Body of pancreas (tissue), 4 donors: ENCODE data around the gene AMMECR1L. TPM values are rescaled to one million over a fixed set of nuclear protein-coding genes. Genes with fewer than 3 reads are reported as not detected.
A peak's percentile ranks its signal among the peaks of the same experiment; 100 is the strongest.

ENCODE experiments used
- ATAC-seq: fragments of 150-250 bp; one replicate; pipeline ENCODE4 v1.9.1; 2016
- DNase-seq, 4 donors: peaks; one replicate each; pipeline ENCODE4 v3.0.0-alpha.2; 2019
- H3K27ac ChIP-seq, 4 donors: fragments of 200-600 bp; sonication (generic); 1 replicate in 3 of 4; 2 replicates in 1 of 4; pipeline versions ENCODE4 v1.5.1 to v1.6.1; 2016 to 2019; ENCODE audit warnings: mild to moderate bottlenecking in 1 of 4, mixed read lengths in 1 of 4, moderate library complexity in 1 of 4
- H3K27me3 ChIP-seq, 2 donors: fragments of 200-600 bp; sonication (generic); one replicate each; pipeline ENCODE4 v1.6.0; 2016; ENCODE audit warnings: mild to moderate bottlenecking in 1 of 2
- H3K36me3 ChIP-seq, 2 donors: fragments of 200-600 bp; sonication (generic); replicated peaks in 1 of 2; 2 replicates each; pipeline ENCODE4 v1.5.1; 2016; ENCODE audit warnings: low read depth in 2 of 2; ENCODE audit not compliant: insufficient read depth in 1 of 2
- H3K4me1 ChIP-seq: fragments of 200-600 bp; sonication (generic); one replicate; pipeline ENCODE4 v1.6.0; 2016
- H3K4me3 ChIP-seq, 2 donors: fragments of 200-600 bp; sonication (generic); 1 replicate in 1 of 2; 2 replicates in 1 of 2; pipeline ENCODE4 v1.5.1; 2016 to 2019
- H3K9me3 ChIP-seq, 3 donors: fragments of 200-600 bp; sonication (generic); 1 replicate in 2 of 3; 2 replicates in 1 of 3; pipeline ENCODE4 v1.5.1; 2016
- POLR2A ChIP-seq, 3 donors: fragments of 450-650 bp; IDR thresholded peaks; one replicate each; pipeline ENCODE4 v1.6.1; 2016; ENCODE audit warnings: antibody characterized with exemption in 3 of 3, mild to moderate bottlenecking in 2 of 3
- WGBS, 2 donors: methylation state at CpG; one replicate each; pipeline ENCODE4 v1.1.5; 2017; 5-methylcytosine and 5-hydroxymethylcytosine counted together
- intact Hi-C: fragments of 100-400 bp; cut with DNase I; formaldehyde crosslinking; loops from one replicate; pipeline ENCODE4 v1.15.1; 2023
- total RNA-seq, 2 donors: library from RNA; depleted of rRNA; stranded (reverse); fragments of >200 nt; gene quantifications; one replicate each; pipeline ENCODE4 v1.1.0, GENCODE V29; 2016
- TF ChIP-seq, protein P1 (sequence below), 7 experiments: fragments of 450-650 bp in 4 of 7; fragments of 200-600 bp in 3 of 7; sonication (generic) in 3 of 7; IDR thresholded peaks; one replicate each; pipeline ENCODE4 v1.5.1; 2016 to 2019; ENCODE audit warnings: antibody characterized with exemption in 7 of 7

AMMECR1L gene
- total RNA-seq, 2 donors from 2014 or later = 6.2 to 9.2 TPM

DNA sequence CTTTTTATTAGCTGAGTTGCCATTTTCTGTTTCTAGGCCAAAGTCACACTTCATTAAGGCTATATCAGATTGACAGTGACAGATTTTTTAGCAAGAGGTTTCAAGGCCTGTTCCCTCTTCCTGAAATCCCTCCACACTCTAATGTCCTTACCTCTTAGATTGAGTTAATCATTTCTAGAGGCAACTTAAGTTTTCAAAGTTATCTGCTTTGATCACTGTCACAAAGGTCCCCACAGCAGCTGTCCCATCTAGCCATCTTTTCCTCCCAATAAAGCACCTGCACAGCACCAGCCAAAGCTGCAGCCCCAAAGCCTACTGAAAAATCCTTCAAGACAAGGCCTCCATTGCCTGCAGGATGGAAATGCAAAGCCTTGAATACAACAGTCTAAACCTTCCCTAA lies 13.4 kb downstream of the AMMECR1L start:
- Histone ChIP-seq H3K27ac (no peak overlapping the region), H3K27me3 (no peaks in the 10 kb centered on the region), H3K9me3 (no peaks in the 10 kb centered on the region), H3K4me3 (no peak overlapping the region), H3K4me1 (no peaks in the 10 kb centered on the region), H3K36me3 (peaks cover 6 to 21% of the 10 kb centered on the region in 2 donors)
- DNase-seq = no peak
- no peak for TF ChIP-seq POLR2A (IDR thresholded peaks at IDR 0.05)
- TF ChIP-seq, protein P1, sequence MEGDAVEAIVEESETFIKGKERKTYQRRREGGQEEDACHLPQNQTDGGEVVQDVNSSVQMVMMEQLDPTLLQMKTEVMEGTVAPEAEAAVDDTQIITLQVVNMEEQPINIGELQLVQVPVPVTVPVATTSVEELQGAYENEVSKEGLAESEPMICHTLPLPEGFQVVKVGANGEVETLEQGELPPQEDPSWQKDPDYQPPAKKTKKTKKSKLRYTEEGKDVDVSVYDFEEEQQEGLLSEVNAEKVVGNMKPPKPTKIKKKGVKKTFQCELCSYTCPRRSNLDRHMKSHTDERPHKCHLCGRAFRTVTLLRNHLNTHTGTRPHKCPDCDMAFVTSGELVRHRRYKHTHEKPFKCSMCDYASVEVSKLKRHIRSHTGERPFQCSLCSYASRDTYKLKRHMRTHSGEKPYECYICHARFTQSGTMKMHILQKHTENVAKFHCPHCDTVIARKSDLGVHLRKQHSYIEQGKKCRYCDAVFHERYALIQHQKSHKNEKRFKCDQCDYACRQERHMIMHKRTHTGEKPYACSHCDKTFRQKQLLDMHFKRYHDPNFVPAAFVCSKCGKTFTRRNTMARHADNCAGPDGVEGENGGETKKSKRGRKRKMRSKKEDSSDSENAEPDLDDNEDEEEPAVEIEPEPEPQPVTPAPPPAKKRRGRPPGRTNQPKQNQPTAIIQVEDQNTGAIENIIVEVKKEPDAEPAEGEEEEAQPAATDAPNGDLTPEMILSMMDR (IDR thresholded peaks at IDR 0.05) = no peak
- intact Hi-C loops = no loop called here
- ATAC-seq = no peak

DNA sequence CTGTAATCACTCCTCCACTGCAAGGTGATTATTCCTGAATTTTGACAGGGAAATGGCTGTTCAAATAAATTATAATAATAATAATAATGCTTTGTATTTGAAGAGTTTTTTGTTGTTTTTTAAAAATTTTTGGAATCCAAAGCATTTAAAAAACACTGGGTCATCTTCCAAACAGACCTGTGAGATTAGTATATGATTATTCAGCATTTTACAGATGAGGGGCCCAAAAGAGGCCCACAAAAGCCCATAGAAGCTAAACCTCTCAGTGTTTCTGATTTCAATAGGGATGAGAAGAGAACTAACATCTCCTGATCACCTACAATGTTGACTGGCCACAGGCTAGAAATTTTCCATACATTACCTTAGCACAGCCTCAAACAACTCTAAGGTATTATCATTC lies 19.8 kb downstream of the AMMECR1L start:
- TF ChIP-seq POLR2A (IDR thresholded peaks at IDR 0.05) = no peak
- TF ChIP-seq, protein P1 (IDR thresholded peaks at IDR 0.05) = no peak
- Histone ChIP-seq H3K27ac (no peak overlapping the region), H3K36me3 (peaks cover 6 to 30% of the 10 kb centered on the region in 2 donors), H3K4me3 (no peak overlapping the region), H3K27me3 (no peaks in the 10 kb centered on the region), H3K4me1 (peaks cover under 1% of the 10 kb centered on the region), H3K9me3 (no peaks in the 10 kb centered on the region)
- DNase-seq = no peak
- ATAC-seq = no peak
- intact Hi-C loops = no loop called here

DNA sequence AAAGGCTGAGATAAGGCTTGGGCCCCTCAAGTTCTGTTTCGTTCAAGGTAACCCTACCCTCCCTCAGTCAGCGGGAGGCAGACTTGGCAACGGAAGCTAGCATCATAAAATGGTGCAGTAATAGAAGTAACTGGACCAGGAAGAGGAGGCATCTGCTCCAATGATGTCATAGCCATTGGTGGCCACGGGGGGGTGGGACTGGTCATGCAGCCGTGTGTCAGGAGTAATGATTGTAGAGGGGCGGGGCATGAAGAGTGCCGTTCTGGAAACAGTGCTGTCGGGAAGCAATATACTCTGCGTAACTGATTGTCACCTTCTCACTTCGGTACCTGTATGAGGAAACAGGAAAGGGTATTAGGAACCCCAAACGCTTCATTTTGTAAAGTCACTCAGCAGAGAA lies 20.9 kb downstream of the AMMECR1L start:
- Histone ChIP-seq H3K36me3 (peaks cover 5 to 29% of the 10 kb centered on the region in 2 donors), H3K27ac (no peak overlapping the region), H3K4me1 (peaks cover 11% of the 10 kb centered on the region), H3K4me3 (no peak overlapping the region), H3K9me3 (no peaks in the 10 kb centered on the region), H3K27me3 (no peaks in the 10 kb centered on the region)
- TF ChIP-seq POLR2A (IDR thresholded peaks at IDR 0.05) = no peak
- TF ChIP-seq, protein P1 (IDR thresholded peaks at IDR 0.05) = no peak
- intact Hi-C loops = no loop called here
- DNase-seq (peak; percentile 17 to 38 (median 24)), ATAC-seq (no peak)
- 72 to 77% methylated on average over 11 of the region's 11 CpGs for WGBS, 2 donors

DNA sequence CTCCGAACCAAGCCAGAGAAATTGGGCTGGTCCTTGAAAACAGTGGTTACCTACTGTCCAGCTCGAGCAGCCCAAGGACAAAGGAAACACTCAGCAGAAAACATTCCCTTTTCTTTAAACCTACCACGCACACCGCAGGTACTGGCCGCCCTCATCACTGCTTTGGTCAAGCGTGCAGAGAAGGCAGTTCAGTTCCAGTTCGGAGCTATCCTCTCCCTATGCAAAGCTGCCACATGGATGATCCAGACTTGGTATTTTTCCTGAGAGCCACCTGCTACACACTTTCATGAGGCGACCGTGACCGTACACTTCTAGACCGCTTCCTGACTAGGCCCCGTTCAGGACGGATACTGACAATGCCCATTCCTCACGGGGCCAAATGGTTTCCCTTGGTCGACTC lies 23.5 kb downstream of the AMMECR1L start:
- H3K27ac ChIP-seq = no peak overlapping the region
- DNase-seq (no peak), ATAC-seq (no peak)
- 89 to 93% methylated on average over 15 of the region's 15 CpGs for WGBS, 2 donors
- H3K4me3 ChIP-seq = no peak overlapping the region
- H3K27me3 ChIP-seq = no peaks in the 10 kb centered on the region
- intact Hi-C loops = no loop called here
- H3K9me3 ChIP-seq = no peaks in the 10 kb centered on the region
- H3K4me1 ChIP-seq = peaks cover 22% of the 10 kb centered on the region
- TF ChIP-seq POLR2A (IDR thresholded peaks at IDR 0.05) = no peak
- TF ChIP-seq, protein P1 (IDR thresholded peaks at IDR 0.05) = no peak
- peaks cover 0 to 21% of the 10 kb centered on the region in 2 donors for H3K36me3 ChIP-seq

DNA sequence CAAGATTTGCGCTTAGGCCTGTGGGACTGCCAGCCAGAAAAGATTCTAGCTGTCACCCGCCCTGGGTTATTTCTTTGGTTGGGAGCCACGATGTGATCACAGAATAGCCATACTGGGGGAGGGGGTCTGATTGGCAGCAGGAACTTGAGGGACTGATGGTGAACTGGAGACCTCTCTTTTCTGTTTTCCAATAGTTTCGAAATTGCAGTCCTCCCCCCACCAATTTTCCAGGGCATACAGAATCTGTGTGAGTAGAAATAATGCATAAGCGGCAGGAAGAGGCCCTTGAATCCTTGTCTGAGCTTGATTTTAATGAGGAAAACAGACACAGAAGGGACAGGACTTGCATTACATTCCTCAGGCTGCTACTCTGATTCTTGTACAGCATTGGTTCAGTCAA lies 25.6 kb downstream of the AMMECR1L start:
- Histone ChIP-seq H3K9me3 (no peaks in the 10 kb centered on the region), H3K27ac (peak overlapping the region; percentile 30 to 57 (median 39)), H3K36me3 (peaks cover 0 to 9% of the 10 kb centered on the region in 2 donors), H3K4me1 (peaks cover 41% of the 10 kb centered on the region), H3K4me3 (no peak overlapping the region), H3K27me3 (no peaks in the 10 kb centered on the region)
- 26 to 31% methylated on average over 5 of the region's 5 CpGs for WGBS, 2 donors
- ATAC-seq = no peak
- TF ChIP-seq, protein P1 (IDR thresholded peaks at IDR 0.05) = no peak
- TF ChIP-seq POLR2A (IDR thresholded peaks at IDR 0.05) = no peak
- intact Hi-C loops = no loop called here
- DNase-seq = peak in 2 of 4 donors; percentile 12 to 13
